ENCODE data around the gene SLC7A10. TPM values are rescaled to one million over a fixed set of nuclear protein-coding genes. Genes with fewer than 3 reads are reported as not detected.

SLC7A10 gene
- total RNA-seq, 1 donor from 2014 or later, result 1.4 TPM

- no peak for DNase-seq (ENCODE audit: low read depth, low spot score)
- Mint-ChIP-seq H3K27me3 (ENCODE audit: low read depth) (peaks cover 25% of the 10 kb centered on the region), H3K9me3 (no peaks in the 10 kb centered on the region), H3K36me3 (ENCODE audit: low read depth) (no peaks in the 10 kb centered on the region), H3K27ac (ENCODE audit: unreplicated experiment) (peak overlapping the region; percentile 10), H3K4me3 (no peak overlapping the region), H3K4me1 (peaks cover 33% of the 10 kb centered on the region)
- no peak for TF ChIP-seq CTCF (conservative IDR thresholded peaks at IDR 0.05)
Observed at GRCh38 chr19:33220115-33220514, 5.5 kb downstream of the SLC7A10 start.

- Mint-ChIP-seq H3K4me3 (peak overlapping the region; percentile 49), H3K9me3 (no peaks in the 10 kb centered on the region), H3K36me3 (ENCODE audit: low read depth) (no peaks in the 10 kb centered on the region), H3K4me1 (peaks cover 34% of the 10 kb centered on the region), H3K27me3 (ENCODE audit: low read depth) (peaks cover 17% of the 10 kb centered on the region), H3K27ac (ENCODE audit: unreplicated experiment) (no peak overlapping the region)
- TF ChIP-seq CTCF (conservative IDR thresholded peaks at IDR 0.05), result peak; percentile 37
- DNase-seq (ENCODE audit: low read depth, low spot score), result peak; percentile 52
Observed at GRCh38 chr19:33219261-33219815, 6.3 kb downstream of the SLC7A10 start.

GRCh38 chr19:33217881-33218280, 7.8 kb downstream of the SLC7A10 start:
- Mint-ChIP-seq H3K27me3 (ENCODE audit: low read depth) (peaks cover 4% of the 10 kb centered on the region), H3K36me3 (ENCODE audit: low read depth) (no peaks in the 10 kb centered on the region), H3K9me3 (no peaks in the 10 kb centered on the region), H3K4me1 (peaks cover 35% of the 10 kb centered on the region), H3K27ac (ENCODE audit: unreplicated experiment) (no peak overlapping the region), H3K4me3 (no peak overlapping the region)
- no peak for DNase-seq (ENCODE audit: low read depth, low spot score)
- no peak for TF ChIP-seq CTCF (conservative IDR thresholded peaks at IDR 0.05)

GRCh38 chr19:33216198-33216830, 9.3 kb downstream of the SLC7A10 start:
- TF ChIP-seq CTCF (conservative IDR thresholded peaks at IDR 0.05), result no peak
- Mint-ChIP-seq H3K4me3 (no peak overlapping the region), H3K9me3 (no peaks in the 10 kb centered on the region), H3K4me1 (peaks cover 35% of the 10 kb centered on the region), H3K27me3 (ENCODE audit: low read depth) (no peaks in the 10 kb centered on the region), H3K36me3 (ENCODE audit: low read depth) (no peaks in the 10 kb centered on the region), H3K27ac (ENCODE audit: unreplicated experiment) (no peak overlapping the region)
- no peak for DNase-seq (ENCODE audit: low read depth, low spot score)

GRCh38 chr19:33215438-33216197, 10.0 kb downstream of the SLC7A10 start:
- no peak overlapping the region for H3K4me3 Mint-ChIP-seq
- no peaks in the 10 kb centered on the region for H3K36me3 Mint-ChIP-seq (ENCODE audit: low read depth)
- no peak overlapping the region for H3K27ac Mint-ChIP-seq (ENCODE audit: unreplicated experiment)
- TF ChIP-seq CTCF (conservative IDR thresholded peaks at IDR 0.05), result no peak
- H3K27me3 Mint-ChIP-seq (ENCODE audit: low read depth), result no peaks in the 10 kb centered on the region
- no peak for DNase-seq (ENCODE audit: low read depth, low spot score)
- peaks cover 28% of the 10 kb centered on the region for H3K4me1 Mint-ChIP-seq
- no peaks in the 10 kb centered on the region for H3K9me3 Mint-ChIP-seq

All from neural crest cell (in vitro differentiated cells).